ENCODE data around the gene ASF1A. TPM values are rescaled to one million over a fixed set of nuclear protein-coding genes. Genes with fewer than 3 reads are reported as not detected.

Gene ASF1A
- total and polyA plus RNA-seq, 4 donors = 5.6 to 27.0 (median 7.2) TPM

- TF ChIP-seq YY1 (IDR thresholded peaks at IDR 0.05) = no peak
- TF ChIP-seq ATF3 (IDR thresholded peaks at IDR 0.05) = no peak
- no peak for TF ChIP-seq EGR1 (IDR thresholded peaks at IDR 0.05; ENCODE audit: low read depth in 2 of 2)
- no peak for TF ChIP-seq NR2F2 (IDR thresholded peaks at IDR 0.05)
- TF ChIP-seq, protein P1, sequence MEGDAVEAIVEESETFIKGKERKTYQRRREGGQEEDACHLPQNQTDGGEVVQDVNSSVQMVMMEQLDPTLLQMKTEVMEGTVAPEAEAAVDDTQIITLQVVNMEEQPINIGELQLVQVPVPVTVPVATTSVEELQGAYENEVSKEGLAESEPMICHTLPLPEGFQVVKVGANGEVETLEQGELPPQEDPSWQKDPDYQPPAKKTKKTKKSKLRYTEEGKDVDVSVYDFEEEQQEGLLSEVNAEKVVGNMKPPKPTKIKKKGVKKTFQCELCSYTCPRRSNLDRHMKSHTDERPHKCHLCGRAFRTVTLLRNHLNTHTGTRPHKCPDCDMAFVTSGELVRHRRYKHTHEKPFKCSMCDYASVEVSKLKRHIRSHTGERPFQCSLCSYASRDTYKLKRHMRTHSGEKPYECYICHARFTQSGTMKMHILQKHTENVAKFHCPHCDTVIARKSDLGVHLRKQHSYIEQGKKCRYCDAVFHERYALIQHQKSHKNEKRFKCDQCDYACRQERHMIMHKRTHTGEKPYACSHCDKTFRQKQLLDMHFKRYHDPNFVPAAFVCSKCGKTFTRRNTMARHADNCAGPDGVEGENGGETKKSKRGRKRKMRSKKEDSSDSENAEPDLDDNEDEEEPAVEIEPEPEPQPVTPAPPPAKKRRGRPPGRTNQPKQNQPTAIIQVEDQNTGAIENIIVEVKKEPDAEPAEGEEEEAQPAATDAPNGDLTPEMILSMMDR (IDR thresholded peaks at IDR 0.05; ENCODE audit: low read depth, low read length, missing input control) = no peak
- TF ChIP-seq JUND (IDR thresholded peaks at IDR 0.05) = no peak
- TF ChIP-seq HNF4A (conservative IDR thresholded peaks at IDR 0.05) = no peak
These were observed 21.6 kb upstream of the ASF1A start (continued) for GRCh38 chr6:118872318-118872717.

- TF ChIP-seq, protein P1 (IDR thresholded peaks at IDR 0.05; ENCODE audit: low read depth, low read length, missing input control) = no peak
- TF ChIP-seq TAF1 (conservative IDR thresholded peaks at IDR 0.05) = no peak
- TF ChIP-seq ATF3 (IDR thresholded peaks at IDR 0.05) = no peak
- no peak for TF ChIP-seq MAX (IDR thresholded peaks at IDR 0.05)
- no peak for TF ChIP-seq REST (IDR thresholded peaks at IDR 0.05)
- TF ChIP-seq SP1 (IDR thresholded peaks at IDR 0.05) = no peak
- 92% methylated on average over 2 of the region's 2 CpGs for WGBS
- Histone ChIP-seq H3K4me3 (ENCODE audit: low read depth in 1 of 3, low read length in 3 of 3) (no peak overlapping the region), H3K9me3 (ENCODE audit: control insufficient read depth in 4 of 4, low read length in 3 of 4) (no peaks in the 10 kb centered on the region), H3K36me3 (ENCODE audit: control insufficient read depth in 4 of 4, insufficient read depth in 3 of 4, low read depth in 1 of 4, low read length in 3 of 4) (no peaks in the 10 kb centered on the region), H3K9ac (ENCODE audit: low read depth in 1 of 2, low read length in 2 of 2) (no peak overlapping the region), H3K27ac (ENCODE audit: low read depth in 1 of 2, low read length in 2 of 2) (no peak overlapping the region), H3K27me3 (ENCODE audit: control insufficient read depth in 4 of 4, insufficient read depth in 4 of 4, low read length in 3 of 4) (no peaks in the 10 kb centered on the region), H3K4me1 (ENCODE audit: control insufficient read depth in 4 of 4, insufficient read depth in 4 of 4, low read length in 3 of 4) (peaks cover 0 to 3% (median 0%) of the 10 kb centered on the region in 4 donors)
- no peak for DNase-seq (ENCODE audit: low spot score)
These were observed 21.2 kb upstream of the ASF1A start for GRCh38 chr6:118872726-118873125.

GRCh38 chr6:118873239-118873638, 20.7 kb upstream of the ASF1A start:
- Histone ChIP-seq H3K9ac (ENCODE audit: low read depth in 1 of 2, low read length in 2 of 2) (no peak overlapping the region), H3K36me3 (ENCODE audit: control insufficient read depth in 4 of 4, insufficient read depth in 3 of 4, low read depth in 1 of 4, low read length in 3 of 4) (no peaks in the 10 kb centered on the region)
- WGBS = 91% methylated on average over 2 of the region's 2 CpGs

More at GRCh38 chr6:118873239-118873638, 20.7 kb upstream of the ASF1A start:
- no peaks in the 10 kb centered on the region for H3K9me3 ChIP-seq (ENCODE audit: control insufficient read depth in 4 of 4, low read length in 3 of 4)
- peaks cover 0 to 3% (median 0%) of the 10 kb centered on the region in 4 donors for H3K4me1 ChIP-seq (ENCODE audit: control insufficient read depth in 4 of 4, insufficient read depth in 4 of 4, low read length in 3 of 4)
- no peak overlapping the region for H3K4me3 ChIP-seq (ENCODE audit: low read depth in 1 of 3, low read length in 3 of 3)
- no peak for DNase-seq (ENCODE audit: low spot score)
- TF ChIP-seq HNF4A (conservative IDR thresholded peaks at IDR 0.05) (no peak), FOXA1 (IDR thresholded peaks at IDR 0.05) (no peak), ATF3 (IDR thresholded peaks at IDR 0.05) (no peak), NR2F2 (IDR thresholded peaks at IDR 0.05) (no peak), HNF4G (IDR thresholded peaks at IDR 0.05) (no peak), JUND (IDR thresholded peaks at IDR 0.05) (no peak), REST (IDR thresholded peaks at IDR 0.05) (no peak), RXRA (IDR thresholded peaks at IDR 0.05) (no peak), RAD21 (IDR thresholded peaks at IDR 0.05) (no peak), GABPA (IDR thresholded peaks at IDR 0.05 in 1 of 2, conservative IDR thresholded peaks at IDR 0.05 in 1 of 2) (no peak), FOXA2 (IDR thresholded peaks at IDR 0.05) (no peak), TAF1 (conservative IDR thresholded peaks at IDR 0.05) (no peak), YY1 (IDR thresholded peaks at IDR 0.05) (no peak), EGR1 (IDR thresholded peaks at IDR 0.05; ENCODE audit: low read depth in 2 of 2) (no peak)
- H3K27me3 ChIP-seq (ENCODE audit: control insufficient read depth in 4 of 4, insufficient read depth in 4 of 4, low read length in 3 of 4) = no peaks in the 10 kb centered on the region
- no peak overlapping the region for H3K27ac ChIP-seq (ENCODE audit: low read depth in 1 of 2, low read length in 2 of 2)
